ENCODE results near the gene ACTL9. TPM values are rescaled to one million over a fixed set of nuclear protein-coding genes. Genes with fewer than 3 reads are reported as not detected.

Gene ACTL9
- total RNA-seq, 2 experiments from 2014 or later: not detected

DNA sequence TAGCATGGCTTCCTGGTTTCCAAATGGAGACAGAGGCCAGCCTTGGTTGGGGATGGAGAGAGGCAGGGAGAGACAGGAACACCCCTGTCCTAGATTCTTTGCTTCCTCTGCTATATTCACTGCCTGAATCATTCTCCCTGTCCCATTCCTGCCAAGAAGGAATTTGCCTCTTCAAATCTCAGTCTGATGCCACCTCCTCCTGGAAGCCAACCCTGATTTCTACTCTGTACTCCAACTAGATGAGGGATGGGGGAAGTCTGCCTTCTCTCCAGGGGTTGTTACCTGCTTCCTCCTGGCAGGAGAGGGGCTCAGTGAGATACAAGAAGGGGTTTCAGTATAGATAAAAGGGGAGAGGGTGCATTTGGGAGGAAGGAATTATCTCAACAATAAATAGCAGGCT is 1.3 kb upstream of the ACTL9 start:
- Mint-ChIP-seq H3K4me3 (no peak overlapping the region), H3K4me1 (peaks cover 46% of the 10 kb centered on the region), H3K9me3 (no peaks in the 10 kb centered on the region), H3K36me3 (peaks cover 2% of the 10 kb centered on the region), H3K27me3 (peaks cover 13% of the 10 kb centered on the region), H3K27ac (peak overlapping the region; percentile 12)
- POLR2A ChIA-PET: interaction anchor here (0.5 kb wide), 1 partner anchor 119 kb away, joined by 4 read pairs; no protein-coding TSS in a partner anchor
- ATAC-seq (ENCODE audit: low read depth): no peak
- DNase-seq: no peak

DNA sequence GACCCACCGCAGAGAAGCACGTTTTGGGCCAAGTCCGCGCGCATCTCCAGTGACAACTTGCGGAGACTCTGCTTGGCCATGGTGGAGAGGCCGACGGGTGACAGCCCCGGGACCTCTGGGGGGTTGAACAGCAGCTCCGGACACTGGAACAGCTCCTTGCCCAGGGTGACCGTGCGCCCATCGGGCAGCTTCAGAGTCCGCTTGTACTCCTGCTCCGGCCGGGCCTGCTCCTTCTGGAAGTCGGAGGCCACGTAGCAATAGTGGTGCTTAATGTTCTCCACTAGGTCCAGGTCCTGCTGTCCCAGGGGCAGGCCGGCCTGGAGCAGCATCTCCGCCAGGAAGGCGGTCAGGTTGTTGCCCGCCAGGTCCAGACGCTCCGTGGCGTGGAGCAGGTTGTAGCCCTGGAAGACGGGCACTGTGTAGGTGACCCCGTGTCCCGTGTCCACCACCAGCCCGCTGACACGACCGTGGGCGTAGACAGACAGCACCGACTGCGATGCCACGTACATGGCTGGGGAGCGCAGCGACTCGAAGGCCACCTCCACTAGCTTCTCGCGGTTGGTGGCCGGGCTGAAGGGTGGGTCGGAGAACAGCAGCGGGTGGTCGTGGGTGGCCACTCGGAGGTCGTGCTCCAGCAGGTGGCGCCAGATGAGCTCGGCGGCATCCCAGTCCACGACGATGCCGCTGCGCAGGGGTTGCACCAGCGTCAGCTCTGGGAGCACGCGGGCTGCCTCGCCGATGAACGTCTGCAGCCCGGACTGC is 743 bp downstream of the ACTL9 start:
- POLR2A ChIA-PET: interaction anchor here (0.5 kb wide), 1 partner anchor 1163 kb away, joined by 4 read pairs; no protein-coding TSS in a partner anchor
- H3K4me3 Mint-ChIP-seq: no peak overlapping the region
- ATAC-seq (ENCODE audit: low read depth) (no peak), DNase-seq (no peak)
- peaks cover 41% of the 10 kb centered on the region for H3K4me1 Mint-ChIP-seq
- peaks cover 20% of the 10 kb centered on the region for H3K27me3 Mint-ChIP-seq
- H3K9me3 Mint-ChIP-seq: no peaks in the 10 kb centered on the region
- H3K36me3 Mint-ChIP-seq: no peaks in the 10 kb centered on the region
- no peak overlapping the region for H3K27ac Mint-ChIP-seq

DNA sequence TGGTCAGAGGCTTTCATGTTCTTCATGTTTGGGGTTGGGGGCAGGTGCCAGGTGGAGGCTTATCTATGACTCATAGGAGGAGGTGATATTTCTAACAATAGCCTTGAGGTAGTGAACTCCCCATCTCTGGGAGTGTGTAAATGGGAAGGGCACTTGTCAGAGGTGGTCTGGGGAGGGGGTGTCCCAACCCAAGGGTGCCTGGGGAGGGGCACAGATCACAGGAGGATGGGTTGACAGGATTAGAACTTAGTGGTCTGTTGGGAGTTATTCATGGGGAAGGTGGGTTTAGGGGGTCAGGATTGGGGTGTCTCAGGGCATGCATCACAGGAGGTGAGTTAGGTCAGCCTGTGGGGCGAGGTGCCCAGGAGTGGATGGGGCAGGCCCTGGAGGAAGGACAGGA is 1.6 kb downstream of the ACTL9 start:
- Mint-ChIP-seq H3K9me3 (no peaks in the 10 kb centered on the region), H3K4me1 (peaks cover 36% of the 10 kb centered on the region), H3K36me3 (no peaks in the 10 kb centered on the region), H3K27me3 (peaks cover 25% of the 10 kb centered on the region), H3K4me3 (no peak overlapping the region), H3K27ac (peak overlapping the region; percentile 43)
- no peak for DNase-seq
- ATAC-seq (ENCODE audit: low read depth): no peak
- POLR2A ChIA-PET: no interaction called here

DNA sequence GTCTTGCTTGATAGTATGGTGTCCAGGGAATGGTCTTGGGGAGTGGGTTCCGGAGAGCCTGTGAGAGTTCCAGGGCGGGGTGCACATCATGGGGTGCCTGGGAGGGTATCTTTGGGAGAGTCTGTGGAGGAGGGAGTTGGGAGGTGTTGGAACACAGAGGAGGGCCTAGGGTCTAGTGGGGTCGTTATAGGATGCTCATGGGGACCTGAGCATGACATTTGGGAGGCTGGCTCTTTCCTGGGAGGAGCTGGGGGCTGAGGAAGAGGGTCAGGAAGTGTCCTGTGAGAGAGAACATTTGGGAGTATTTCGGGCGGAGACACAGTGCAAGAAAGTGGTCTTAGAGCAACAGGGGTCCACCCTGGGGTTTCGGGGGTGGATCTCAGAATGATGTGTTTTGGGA is 2.7 kb downstream of the ACTL9 start:
- no peak for ATAC-seq (ENCODE audit: low read depth)
- peak overlapping the region; percentile 40 for H3K27ac Mint-ChIP-seq
- no peak overlapping the region for H3K4me3 Mint-ChIP-seq
- DNase-seq: no peak
- POLR2A ChIA-PET: no interaction called here
- peaks cover 29% of the 10 kb centered on the region for H3K27me3 Mint-ChIP-seq
- peaks cover 29% of the 10 kb centered on the region for H3K4me1 Mint-ChIP-seq
- H3K36me3 Mint-ChIP-seq: no peaks in the 10 kb centered on the region
- no peaks in the 10 kb centered on the region for H3K9me3 Mint-ChIP-seq

DNA sequence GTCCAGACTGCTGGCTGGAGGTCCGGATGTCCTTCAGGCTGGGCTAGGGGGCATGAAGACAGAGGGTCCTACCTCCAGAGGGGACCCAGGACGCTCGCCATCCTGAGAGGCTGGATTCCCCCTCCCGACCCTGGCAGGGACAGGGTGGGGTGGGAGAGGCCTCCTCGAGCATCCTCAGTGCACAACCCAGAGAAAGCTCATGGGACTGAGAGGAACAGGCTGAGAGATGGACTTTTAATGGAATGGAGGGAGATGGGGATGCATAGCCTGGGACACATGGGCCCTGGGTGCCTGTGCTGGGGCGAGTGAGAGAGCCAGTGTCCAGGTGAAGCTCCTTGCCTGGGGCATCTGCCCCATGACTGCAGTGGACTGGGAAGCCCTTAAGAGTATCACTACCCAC is 3.1 kb downstream of the ACTL9 start:
- peaks cover 29% of the 10 kb centered on the region for H3K4me1 Mint-ChIP-seq
- no peak overlapping the region for H3K4me3 Mint-ChIP-seq
- no peaks in the 10 kb centered on the region for H3K36me3 Mint-ChIP-seq
- DNase-seq (no peak), ATAC-seq (ENCODE audit: low read depth) (no peak)
- no peak overlapping the region for H3K27ac Mint-ChIP-seq
- no peaks in the 10 kb centered on the region for H3K9me3 Mint-ChIP-seq
- POLR2A ChIA-PET: no interaction called here
- H3K27me3 Mint-ChIP-seq: peaks cover 30% of the 10 kb centered on the region

DNA sequence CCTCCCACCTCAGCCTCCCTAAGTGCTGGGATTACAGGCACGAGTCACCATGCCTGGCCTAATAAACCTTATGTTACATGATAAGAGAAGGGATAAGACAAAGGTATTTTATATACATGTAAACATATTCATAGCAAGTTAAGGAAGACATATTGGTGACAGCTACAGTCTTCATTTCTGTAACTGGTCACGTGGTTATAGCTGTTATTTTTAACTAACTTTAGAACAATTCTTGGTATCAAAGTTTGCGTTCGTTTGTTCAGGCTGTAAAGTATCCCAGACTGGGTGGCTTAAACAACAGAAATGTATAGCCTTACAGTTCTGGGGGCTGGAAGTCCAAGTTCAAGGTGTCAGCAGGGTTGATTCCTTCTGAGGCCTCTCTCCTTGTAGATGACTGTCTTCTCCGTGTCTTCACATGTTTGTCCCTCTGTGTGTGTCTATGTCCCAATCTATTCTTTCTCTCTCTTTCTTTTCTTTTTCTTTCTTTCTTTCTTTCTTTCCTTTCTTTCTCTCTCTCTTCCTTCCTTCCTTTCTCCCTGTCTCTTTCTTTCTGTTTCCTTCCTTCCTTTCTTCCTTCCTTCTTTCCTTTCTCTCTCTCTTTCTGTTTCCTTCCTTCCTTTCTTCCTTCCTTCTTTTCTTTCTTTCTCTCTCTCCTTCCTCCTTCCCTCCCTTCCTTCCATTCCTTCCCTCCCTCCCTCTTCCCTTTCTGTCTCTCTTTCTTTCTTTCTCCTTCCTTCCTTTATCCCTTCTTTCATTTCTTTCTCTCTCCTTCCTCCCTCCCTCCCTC is 7.6 kb downstream of the ACTL9 start:
- peaks cover 19% of the 10 kb centered on the region for H3K4me1 Mint-ChIP-seq
- H3K4me3 Mint-ChIP-seq: no peak overlapping the region
- no peaks in the 10 kb centered on the region for H3K36me3 Mint-ChIP-seq
- POLR2A ChIA-PET: no interaction called here
- DNase-seq: no peak
- no peaks in the 10 kb centered on the region for H3K9me3 Mint-ChIP-seq
- peaks cover 26% of the 10 kb centered on the region for H3K27me3 Mint-ChIP-seq
- no peak for ATAC-seq (ENCODE audit: low read depth)
- no peak overlapping the region for H3K27ac Mint-ChIP-seq

DNA sequence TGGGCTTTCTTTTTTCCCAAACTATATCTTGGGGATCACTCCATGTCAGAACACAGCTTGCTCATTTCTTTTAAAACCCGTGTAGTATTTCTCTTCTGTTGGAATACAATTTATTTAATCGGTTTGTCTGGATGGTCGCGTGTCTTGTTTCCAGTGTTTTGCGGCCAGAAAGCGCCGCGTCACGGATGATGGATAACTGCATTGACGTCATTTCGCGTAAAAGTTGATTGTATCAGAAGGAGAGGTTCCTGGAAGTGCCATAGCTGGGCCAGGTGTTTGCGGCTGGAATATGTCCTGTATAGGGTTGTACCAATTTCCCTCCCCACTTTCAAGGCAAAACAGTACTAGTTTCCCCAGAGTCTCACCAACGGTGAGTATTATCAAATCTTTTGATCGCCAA is 9.7 kb downstream of the ACTL9 start:
- ATAC-seq (ENCODE audit: low read depth) (no peak), DNase-seq (no peak)
- H3K27me3 Mint-ChIP-seq: peaks cover 29% of the 10 kb centered on the region
- no peaks in the 10 kb centered on the region for H3K36me3 Mint-ChIP-seq
- POLR2A ChIA-PET: no interaction called here
- no peaks in the 10 kb centered on the region for H3K9me3 Mint-ChIP-seq
- H3K4me1 Mint-ChIP-seq: peaks cover 15% of the 10 kb centered on the region
- H3K27ac Mint-ChIP-seq: no peak overlapping the region
- H3K4me3 Mint-ChIP-seq: no peak overlapping the region

DNA sequence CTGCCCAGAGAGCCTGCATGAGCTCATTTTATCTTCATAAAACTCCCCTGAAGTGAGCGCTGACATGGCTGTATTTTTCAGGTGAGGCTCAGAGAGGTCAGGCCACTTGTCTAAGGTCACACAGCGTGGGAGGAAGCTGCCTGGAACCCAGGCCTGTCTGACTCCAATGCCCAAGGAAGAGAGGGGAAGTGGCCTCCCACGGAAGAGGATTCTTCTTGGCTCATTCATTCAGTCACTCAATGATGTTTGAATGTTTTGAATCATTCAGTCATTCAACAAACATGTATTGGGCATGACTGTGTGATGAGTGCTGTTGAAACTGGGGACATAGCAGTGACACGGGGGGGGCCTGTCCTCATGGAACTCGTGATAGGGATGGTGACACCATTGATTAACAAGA is 12.0 kb downstream of the ACTL9 start:
- peaks cover 24% of the 10 kb centered on the region for H3K27me3 Mint-ChIP-seq
- no peak overlapping the region for H3K4me3 Mint-ChIP-seq
- POLR2A ChIA-PET: no interaction called here

DNA sequence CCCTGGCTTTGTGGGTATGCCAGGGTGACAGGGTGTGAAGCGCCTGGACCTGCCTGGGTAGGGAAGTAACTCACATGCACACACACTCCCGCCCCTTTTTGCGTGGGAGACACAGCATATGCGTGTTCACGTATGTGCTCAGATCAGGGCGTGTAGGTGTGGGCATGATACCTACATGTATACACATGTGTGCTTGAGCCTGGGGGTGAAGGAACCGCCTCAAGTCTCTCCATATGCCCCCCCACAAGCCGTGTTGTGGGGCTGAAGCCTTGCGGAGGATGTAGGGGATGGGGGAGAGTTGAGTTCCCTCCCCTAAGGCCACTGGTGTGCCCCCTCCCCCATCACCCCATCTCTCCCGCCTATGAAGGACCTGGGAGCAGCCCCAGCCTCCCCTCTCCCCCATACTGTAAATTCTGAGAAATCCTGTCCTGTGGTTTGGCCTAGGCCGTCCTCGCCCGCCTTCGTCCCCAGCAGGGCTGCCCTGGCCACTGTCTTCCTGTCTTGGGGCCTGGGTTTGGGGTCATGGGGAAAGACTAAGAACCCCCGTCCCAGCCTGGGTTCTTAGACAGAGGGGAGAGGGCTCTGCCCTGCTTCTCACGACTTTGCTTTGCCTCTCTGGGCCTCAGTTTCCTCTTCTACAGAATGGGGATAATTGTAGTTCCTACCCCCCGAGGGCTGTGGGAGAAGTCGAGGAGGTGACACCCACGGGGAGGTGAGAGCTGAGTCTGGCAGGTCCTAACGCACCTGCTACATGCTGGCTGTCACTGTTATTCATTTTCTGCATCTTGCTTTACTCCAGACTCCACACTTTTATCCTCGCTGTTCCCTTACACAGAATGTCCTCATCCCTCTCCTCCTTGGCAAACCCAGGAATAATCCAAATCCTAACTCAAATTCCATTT is 14.3 kb downstream of the ACTL9 start:
- ATAC-seq (ENCODE audit: low read depth): no peak
- Mint-ChIP-seq H3K27ac (peak overlapping the region; percentile 40), H3K36me3 (no peaks in the 10 kb centered on the region), H3K4me1 (peaks cover 24% of the 10 kb centered on the region), H3K4me3 (no peak overlapping the region), H3K9me3 (peaks cover 10% of the 10 kb centered on the region), H3K27me3 (peaks cover 19% of the 10 kb centered on the region)
- DNase-seq: no peak
- POLR2A ChIA-PET: interaction anchor here (0.6 kb wide), 1 partner anchor 321 kb away, joined by 3 read pairs; no protein-coding TSS in a partner anchor

More for the DNA sequence above, 12.0 kb downstream of the ACTL9 start:
- Mint-ChIP-seq H3K4me1 (peaks cover 13% of the 10 kb centered on the region), H3K36me3 (no peaks in the 10 kb centered on the region), H3K9me3 (peaks cover 5% of the 10 kb centered on the region), H3K27ac (no peak overlapping the region)
- no peak for ATAC-seq (ENCODE audit: low read depth)
- no peak for DNase-seq

DNA sequence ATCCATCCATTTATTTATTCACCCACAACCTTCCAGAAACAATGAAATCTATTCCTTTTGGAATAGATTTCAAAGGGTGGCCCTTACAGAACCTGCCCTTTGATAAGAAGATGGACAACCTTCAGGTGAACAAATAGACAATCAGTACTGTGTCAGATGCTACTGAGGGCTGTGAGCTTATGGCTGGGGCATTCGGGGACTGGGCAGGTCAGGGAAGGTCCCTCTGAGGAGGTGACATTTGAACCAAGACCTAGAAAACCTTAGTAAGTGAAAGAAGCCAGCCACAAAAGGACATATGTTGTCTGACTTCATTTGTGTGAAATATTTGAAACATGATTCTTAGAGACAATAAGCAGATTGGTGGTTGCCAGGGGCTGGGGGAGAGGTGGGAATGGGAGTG is 15.7 kb downstream of the ACTL9 start:
- DNase-seq (no peak), ATAC-seq (ENCODE audit: low read depth) (no peak)
- H3K9me3 Mint-ChIP-seq: peaks cover 17% of the 10 kb centered on the region
- H3K27me3 Mint-ChIP-seq: peaks cover 16% of the 10 kb centered on the region
- POLR2A ChIA-PET: no interaction called here
- H3K27ac Mint-ChIP-seq: peak overlapping the region; percentile 1
- H3K36me3 Mint-ChIP-seq: no peaks in the 10 kb centered on the region
- H3K4me3 Mint-ChIP-seq: no peak overlapping the region
- peaks cover 24% of the 10 kb centered on the region for H3K4me1 Mint-ChIP-seq

DNA sequence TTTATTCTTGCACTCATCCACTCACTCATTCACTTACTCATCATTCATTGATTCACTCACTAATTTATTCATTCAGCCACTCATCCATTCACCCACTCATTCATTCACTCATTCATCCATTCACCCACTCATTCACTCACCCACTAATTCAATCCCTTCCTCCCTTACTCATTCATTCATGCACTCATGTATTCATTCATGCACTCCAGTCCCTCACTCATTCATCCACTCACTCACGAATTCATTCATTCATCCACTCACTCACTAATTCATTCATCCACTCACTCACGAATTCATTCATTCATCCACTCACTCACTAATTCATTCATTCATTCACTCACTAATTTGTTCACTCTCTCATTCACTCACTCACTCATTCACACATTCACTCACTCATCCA is 16.1 kb downstream of the ACTL9 start:
- ATAC-seq (ENCODE audit: low read depth): no peak
- Mint-ChIP-seq H3K27ac (peak overlapping the region; percentile 1), H3K4me3 (no peak overlapping the region), H3K36me3 (no peaks in the 10 kb centered on the region), H3K4me1 (peaks cover 24% of the 10 kb centered on the region), H3K9me3 (peaks cover 19% of the 10 kb centered on the region), H3K27me3 (peaks cover 16% of the 10 kb centered on the region)
- no peak for DNase-seq
- POLR2A ChIA-PET: no interaction called here

DNA sequence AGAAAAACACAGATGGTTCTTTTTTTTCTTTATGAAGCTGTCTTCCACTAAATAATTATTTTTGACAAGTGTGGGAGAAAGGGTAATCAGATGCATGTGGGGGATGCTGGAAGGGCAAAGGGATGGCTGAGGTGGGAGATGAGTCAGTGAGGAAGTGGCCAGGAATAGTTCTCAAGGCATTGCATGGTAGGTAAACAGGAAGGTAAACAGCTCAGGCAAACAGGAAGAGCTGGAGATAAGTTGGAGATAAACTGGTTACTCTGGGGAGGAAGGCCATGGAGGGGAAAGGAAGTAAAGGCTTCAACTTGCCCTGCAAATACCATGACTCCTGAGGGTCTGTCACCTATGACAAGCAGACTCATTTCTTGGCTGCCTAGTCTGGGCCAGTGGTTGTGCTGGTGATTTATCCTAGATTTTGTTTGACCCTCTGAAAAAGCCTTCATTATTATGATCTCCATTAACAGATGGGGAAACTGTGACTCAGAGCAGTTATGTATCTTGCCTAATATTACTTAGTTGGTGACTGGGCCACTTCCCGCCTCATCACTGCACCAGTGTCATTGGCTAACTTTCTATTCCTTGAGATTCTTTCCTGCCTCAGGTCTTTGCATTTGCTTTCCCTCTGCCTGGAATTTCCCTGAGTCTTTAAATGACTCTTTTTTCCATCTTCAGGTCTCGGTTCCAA is 17.1 kb downstream of the ACTL9 start:
- Mint-ChIP-seq H3K4me3 (no peak overlapping the region), H3K36me3 (no peaks in the 10 kb centered on the region), H3K27ac (no peak overlapping the region), H3K27me3 (peaks cover 16% of the 10 kb centered on the region), H3K9me3 (peaks cover 19% of the 10 kb centered on the region), H3K4me1 (peaks cover 23% of the 10 kb centered on the region)
- no peak for ATAC-seq (ENCODE audit: low read depth)
- no peak for DNase-seq
- POLR2A ChIA-PET: no interaction called here

Measured in activated naive CD8-positive, alpha-beta T cell treated with anti-CD3 and anti-CD28 coated beads, Interleukin-2, amount 10 ng/mL, durations not matched to agents 7 days and 5 days (primary cell).